HG02588 (cell line): ENCODE results near the gene FAM72D.
"Not testable (repeated sequence)": the region's sequence is repeated elsewhere in the genome, so short reads cannot be mapped to it uniquely, and the experiment has no call there.

Experiments
- ATAC-seq: cut with Tn5 transposase; IDR thresholded peaks from one replicate; pipeline ENCODE4 v1.9.1; 2021; ENCODE audit warnings: mild to moderate bottlenecking, moderate library complexity; ENCODE audit not compliant: unreplicated experiment

The FAM72D gene

GRCh38 chr1:145082483-145083255, 13.1 kb upstream of the FAM72D start:
- ATAC-seq: not testable (repeated sequence)

GRCh38 chr1:145093517-145094149, 2.1 kb upstream of the FAM72D start:
- not testable (repeated sequence) for ATAC-seq

GRCh38 chr1:145094655-145095211, 1.0 kb upstream of the FAM72D start:
- peak; percentile 5 for ATAC-seq

GRCh38 chr1:145101725-145102124, 6.0 kb downstream of the FAM72D start:
- not testable (repeated sequence) for ATAC-seq

- not testable (repeated sequence) for ATAC-seq
These were observed 7.5 kb downstream of the FAM72D start for GRCh38 chr1:145103294-145103693.

- not testable (repeated sequence) for ATAC-seq
These were observed 15.9 kb downstream of the FAM72D start for GRCh38 chr1:145111674-145112073.

GRCh38 chr1:145112703-145113102, 16.9 kb downstream of the FAM72D start:
- not testable (repeated sequence) for ATAC-seq

- not testable (repeated sequence) for ATAC-seq
These were observed 18.8 kb downstream of the FAM72D start for GRCh38 chr1:145114560-145115057.

- not testable (repeated sequence) for ATAC-seq
These were observed 20.1 kb downstream of the FAM72D start for GRCh38 chr1:145115587-145116493.

- ATAC-seq: not testable (repeated sequence)
These were observed 24.1 kb downstream of the FAM72D start for GRCh38 chr1:145119842-145120241.

GRCh38 chr1:145122344-145123061, 26.7 kb downstream of the FAM72D start:
- not testable (repeated sequence) for ATAC-seq

GRCh38 chr1:145123062-145123395, 27.3 kb downstream of the FAM72D start:
- not testable (repeated sequence) for ATAC-seq

GRCh38 chr1:145123992-145124641, 28.3 kb downstream of the FAM72D start:
- not testable (repeated sequence) for ATAC-seq

GRCh38 chr1:145125112-145125511, 29.3 kb downstream of the FAM72D start:
- ATAC-seq: not testable (repeated sequence)

GRCh38 chr1:145127144-145127543, 31.4 kb downstream of the FAM72D start:
- ATAC-seq: not testable (repeated sequence)

GRCh38 chr1:145128697-145129469, 33.1 kb downstream of the FAM72D start:
- ATAC-seq: not testable (repeated sequence)

- not testable (repeated sequence) for ATAC-seq
These were observed 38.7 kb downstream of the FAM72D start for GRCh38 chr1:145134476-145134875.

GRCh38 chr1:145140549-145140948, 44.8 kb downstream of the FAM72D start:
- not testable (repeated sequence) for ATAC-seq
